Bronchial epithelial cell (primary cell): ENCODE data around the gene SYNE4. TPM values are rescaled to one million over a fixed set of nuclear protein-coding genes. Genes with fewer than 3 reads are reported as not detected.

ENCODE experiments used
- DNase-seq: peaks from one replicate; pipeline ENCODE4 v3.0.0-alpha.2; 2010; ENCODE audit warnings: low read depth
- FAIRE-seq: peaks from 2 replicates; lab custom pipeline; 2011; peaks lifted over from hg19 to GRCh38; lab: Jason Lieb, UNC
- H3K27me3 ChIP-seq: 2 replicates; pipeline ENCODE4 v1.5.1; 2011; ENCODE audit warnings: low read length; ENCODE audit not compliant: control insufficient read depth, insufficient read depth
- H3K36me3 ChIP-seq: 2 replicates; pipeline ENCODE4 v1.5.1; 2011; ENCODE audit warnings: low read length; ENCODE audit not compliant: control insufficient read depth, insufficient read depth
- H3K4me3 ChIP-seq: 2 replicates; pipeline ENCODE4 v1.5.1; 2011; ENCODE audit warnings: mild to moderate bottlenecking, low read depth, low read length, control low read depth
- total RNA-seq: library from RNA; depleted of rRNA; stranded (reverse); fragments of >200 nt; gene quantifications from 2 replicates; pipeline ENCODE4 v1.2.1, GENCODE V29; 2014
- TF ChIP-seq, protein P1 (sequence below): IDR thresholded peaks from 2 replicates; pipeline ENCODE4 v1.5.1; 2011; ENCODE audit warnings: mild to moderate bottlenecking, moderate library complexity, low read length, control low read depth, inconsistent platforms; ENCODE audit not compliant: insufficient read depth, severe bottlenecking

SYNE4 gene
- total RNA-seq, 1 donor from 2014 or later: 3.4 TPM

- FAIRE-seq: peak; percentile 7
These were observed 19.1 kb upstream of the SYNE4 start for GRCh38 chr19:36027696-36028095.

GRCh38 chr19:36026091-36026876 lies 17.7 kb upstream of the SYNE4 start:
- TF ChIP-seq, protein P1, sequence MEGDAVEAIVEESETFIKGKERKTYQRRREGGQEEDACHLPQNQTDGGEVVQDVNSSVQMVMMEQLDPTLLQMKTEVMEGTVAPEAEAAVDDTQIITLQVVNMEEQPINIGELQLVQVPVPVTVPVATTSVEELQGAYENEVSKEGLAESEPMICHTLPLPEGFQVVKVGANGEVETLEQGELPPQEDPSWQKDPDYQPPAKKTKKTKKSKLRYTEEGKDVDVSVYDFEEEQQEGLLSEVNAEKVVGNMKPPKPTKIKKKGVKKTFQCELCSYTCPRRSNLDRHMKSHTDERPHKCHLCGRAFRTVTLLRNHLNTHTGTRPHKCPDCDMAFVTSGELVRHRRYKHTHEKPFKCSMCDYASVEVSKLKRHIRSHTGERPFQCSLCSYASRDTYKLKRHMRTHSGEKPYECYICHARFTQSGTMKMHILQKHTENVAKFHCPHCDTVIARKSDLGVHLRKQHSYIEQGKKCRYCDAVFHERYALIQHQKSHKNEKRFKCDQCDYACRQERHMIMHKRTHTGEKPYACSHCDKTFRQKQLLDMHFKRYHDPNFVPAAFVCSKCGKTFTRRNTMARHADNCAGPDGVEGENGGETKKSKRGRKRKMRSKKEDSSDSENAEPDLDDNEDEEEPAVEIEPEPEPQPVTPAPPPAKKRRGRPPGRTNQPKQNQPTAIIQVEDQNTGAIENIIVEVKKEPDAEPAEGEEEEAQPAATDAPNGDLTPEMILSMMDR: no peak

More at GRCh38 chr19:36027696-36028095, 19.1 kb upstream of the SYNE4 start:
- no peak overlapping the region for H3K4me3 ChIP-seq
- H3K36me3 ChIP-seq: no peaks in the 10 kb centered on the region
- TF ChIP-seq, protein P1: no peak
- no peaks in the 10 kb centered on the region for H3K27me3 ChIP-seq
- no peak for DNase-seq

DNA sequence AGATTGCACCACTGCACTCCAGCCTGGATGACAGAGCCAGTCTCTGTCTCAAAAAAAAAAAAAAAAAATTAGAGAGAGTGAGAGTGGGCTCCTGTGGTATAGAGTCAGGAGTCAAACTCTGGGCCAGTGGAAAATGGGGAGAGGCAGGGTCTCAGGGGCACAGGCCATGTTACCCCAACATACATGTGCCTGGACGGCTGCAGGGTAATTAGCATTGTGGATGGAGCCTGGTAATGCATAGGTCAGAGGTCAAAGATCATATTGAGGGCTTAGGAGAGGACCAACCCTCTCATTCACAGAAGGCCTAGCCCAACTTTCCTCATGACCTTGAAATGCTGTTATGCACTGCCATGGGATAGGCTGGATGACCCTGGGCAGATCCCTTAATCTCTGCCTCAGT lies 16.9 kb upstream of the SYNE4 start:
- Histone ChIP-seq H3K36me3 (no peaks in the 10 kb centered on the region), H3K4me3 (no peak overlapping the region), H3K27me3 (no peaks in the 10 kb centered on the region)
- FAIRE-seq (no peak), DNase-seq (no peak)
- TF ChIP-seq, protein P1: no peak

More at GRCh38 chr19:36026091-36026876, 17.7 kb upstream of the SYNE4 start:
- no peak for DNase-seq
- no peaks in the 10 kb centered on the region for H3K27me3 ChIP-seq
- H3K4me3 ChIP-seq: no peak overlapping the region
- FAIRE-seq: no peak
- H3K36me3 ChIP-seq: no peaks in the 10 kb centered on the region

DNA sequence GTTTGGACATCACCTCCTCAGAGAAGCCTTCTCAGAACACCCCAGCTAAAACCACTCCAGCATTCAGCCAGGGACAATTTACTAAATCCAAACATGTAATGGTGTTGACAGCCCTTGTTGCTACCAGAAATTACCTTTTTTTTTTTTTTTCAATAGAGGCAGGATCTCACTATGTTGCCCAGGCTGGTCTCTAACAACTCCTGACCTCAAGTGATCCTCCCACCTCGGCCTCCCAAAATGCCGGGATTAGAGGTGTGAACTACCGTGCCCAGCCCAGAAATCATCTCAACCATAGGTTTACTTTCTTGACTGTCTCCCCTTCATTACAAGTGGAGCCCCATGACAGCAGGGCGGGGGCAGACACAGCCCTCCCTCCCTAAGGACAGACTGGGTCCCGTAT lies 14.8 kb upstream of the SYNE4 start:
- no peak for FAIRE-seq
- H3K27me3 ChIP-seq: no peaks in the 10 kb centered on the region
- no peak for DNase-seq
- no peaks in the 10 kb centered on the region for H3K36me3 ChIP-seq
- no peak overlapping the region for H3K4me3 ChIP-seq
- TF ChIP-seq, protein P1: no peak

DNA sequence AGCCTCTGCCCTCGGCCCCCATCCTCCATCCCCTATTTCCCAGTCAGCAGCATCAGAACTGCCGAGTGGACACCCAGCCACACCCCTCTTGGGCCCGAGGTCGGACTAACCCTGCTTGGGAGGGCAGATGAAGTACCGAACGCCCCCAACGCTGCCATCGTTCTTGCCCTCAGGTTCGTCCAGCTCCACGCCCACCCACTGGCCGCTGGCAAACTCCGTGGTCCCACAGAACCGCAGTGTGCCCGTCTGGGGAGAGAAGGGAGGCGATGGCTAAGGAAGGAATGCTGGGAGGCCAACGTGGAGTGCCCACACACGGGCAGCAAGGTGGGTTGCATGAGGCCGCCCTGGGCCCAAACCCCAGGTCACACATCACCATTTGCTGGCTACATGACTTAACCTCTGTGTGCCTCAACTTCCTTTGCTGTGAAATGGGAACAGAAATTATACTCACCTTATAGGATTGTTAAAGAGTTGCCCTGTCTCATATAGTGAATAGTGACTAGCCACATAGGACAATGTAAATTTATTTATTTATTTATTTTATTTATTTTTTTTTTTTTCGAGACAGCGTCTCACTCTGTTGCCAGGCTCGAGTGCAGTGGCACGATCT lies 10.6 kb upstream of the SYNE4 start:
- Histone ChIP-seq H3K27me3 (no peaks in the 10 kb centered on the region), H3K4me3 (no peak overlapping the region), H3K36me3 (no peaks in the 10 kb centered on the region)
- TF ChIP-seq, protein P1: no peak
- DNase-seq: no peak
- FAIRE-seq: no peak
